PC-3 (cell line): ENCODE results near the gene ADAMTSL3.

Experiments
- EZH2 ChIP-seq: fragments of 300-600 bp; sonication (generic); IDR thresholded peaks from one replicate; pipeline ENCODE4 v1.6.1; 2017; ENCODE audit warnings: antibody characterized with exemption, mild to moderate bottlenecking, low read length; ENCODE audit not compliant: unreplicated experiment
- EZH2phosphoT487 ChIP-seq: fragments of 300-600 bp; sonication (generic); IDR thresholded peaks from 2 replicates; pipeline ENCODE4 v1.6.1; 2018; ENCODE audit warnings: mild to moderate bottlenecking, antibody characterized with exemption, low read length, borderline replicate concordance
- TF ChIP-seq, protein P1 (sequence below): fragments of 300-600 bp; sonication (generic); conservative IDR thresholded peaks from 2 replicates; pipeline ENCODE4 v1.5.1; 2017; ENCODE audit warnings: antibody characterized with exemption, low read depth, mild to moderate bottlenecking, low read length

DNA sequence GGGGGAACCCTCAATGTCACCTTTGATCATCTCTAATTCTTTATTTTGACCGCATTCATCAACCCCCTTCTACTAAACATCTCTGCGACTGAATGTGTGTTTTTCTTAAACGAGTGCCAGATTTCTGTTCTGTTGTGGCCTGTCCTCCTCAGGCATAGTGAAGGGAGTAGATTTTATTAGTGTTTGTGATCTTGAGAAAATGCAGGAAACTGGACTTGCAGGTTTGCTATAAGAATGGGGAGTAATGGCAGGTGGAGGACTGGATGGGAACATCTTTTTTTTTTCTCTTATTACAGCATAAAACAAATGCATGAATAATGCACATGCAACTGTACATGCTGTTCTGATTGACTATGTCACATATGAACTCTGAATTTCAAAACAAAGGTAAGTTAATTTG is 59.3 kb downstream of the ADAMTSL3 start:
- no peak for TF ChIP-seq EZH2
- TF ChIP-seq, protein P1, sequence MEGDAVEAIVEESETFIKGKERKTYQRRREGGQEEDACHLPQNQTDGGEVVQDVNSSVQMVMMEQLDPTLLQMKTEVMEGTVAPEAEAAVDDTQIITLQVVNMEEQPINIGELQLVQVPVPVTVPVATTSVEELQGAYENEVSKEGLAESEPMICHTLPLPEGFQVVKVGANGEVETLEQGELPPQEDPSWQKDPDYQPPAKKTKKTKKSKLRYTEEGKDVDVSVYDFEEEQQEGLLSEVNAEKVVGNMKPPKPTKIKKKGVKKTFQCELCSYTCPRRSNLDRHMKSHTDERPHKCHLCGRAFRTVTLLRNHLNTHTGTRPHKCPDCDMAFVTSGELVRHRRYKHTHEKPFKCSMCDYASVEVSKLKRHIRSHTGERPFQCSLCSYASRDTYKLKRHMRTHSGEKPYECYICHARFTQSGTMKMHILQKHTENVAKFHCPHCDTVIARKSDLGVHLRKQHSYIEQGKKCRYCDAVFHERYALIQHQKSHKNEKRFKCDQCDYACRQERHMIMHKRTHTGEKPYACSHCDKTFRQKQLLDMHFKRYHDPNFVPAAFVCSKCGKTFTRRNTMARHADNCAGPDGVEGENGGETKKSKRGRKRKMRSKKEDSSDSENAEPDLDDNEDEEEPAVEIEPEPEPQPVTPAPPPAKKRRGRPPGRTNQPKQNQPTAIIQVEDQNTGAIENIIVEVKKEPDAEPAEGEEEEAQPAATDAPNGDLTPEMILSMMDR, result no peak
- no peak for TF ChIP-seq EZH2phosphoT487
